ENCODE results near the gene MICU1. TPM values are rescaled to one million over a fixed set of nuclear protein-coding genes. Genes with fewer than 3 reads are reported as not detected.
A peak's percentile ranks its signal among the peaks of the same experiment; 100 is the strongest.

MICU1 gene
- total RNA-seq, 1 donor from 2014 or later, result 58.2 TPM

GRCh38 chr10:72626444-72626754, 520 bp upstream of the MICU1 start:
- peaks cover 9% of the 10 kb centered on the region for H3K4me1 Mint-ChIP-seq
- peaks cover 4% of the 10 kb centered on the region for H3K36me3 Mint-ChIP-seq
- DNase-seq (ENCODE audit: low spot score in 2 of 2, unreplicated experiment in 2 of 2), result no peak
- no peaks in the 10 kb centered on the region for H3K27me3 Mint-ChIP-seq (ENCODE audit: low read depth)
- TF ChIP-seq CTCF (IDR thresholded peaks at IDR 0.05; ENCODE audit: unreplicated experiment), result no peak
- peak overlapping the region; percentile 97 for H3K4me3 Mint-ChIP-seq
- peak overlapping the region; percentile 97 for H3K27ac Mint-ChIP-seq
- H3K9me3 Mint-ChIP-seq, result no peaks in the 10 kb centered on the region

GRCh38 chr10:72625276-72625607, 637 bp downstream of the MICU1 start:
- H3K27me3 Mint-ChIP-seq (ENCODE audit: low read depth), result no peaks in the 10 kb centered on the region
- no peaks in the 10 kb centered on the region for H3K9me3 Mint-ChIP-seq
- peak overlapping the region; percentile 97 for H3K4me3 Mint-ChIP-seq
- no peak for TF ChIP-seq CTCF (IDR thresholded peaks at IDR 0.05; ENCODE audit: unreplicated experiment)
- DNase-seq (ENCODE audit: low spot score in 2 of 2, unreplicated experiment in 2 of 2), result no peak
- peaks cover 9% of the 10 kb centered on the region for H3K4me1 Mint-ChIP-seq
- H3K27ac Mint-ChIP-seq, result peak overlapping the region; percentile 97
- peaks cover 4% of the 10 kb centered on the region for H3K36me3 Mint-ChIP-seq

- no peak overlapping the region for H3K4me3 Mint-ChIP-seq
- H3K27me3 Mint-ChIP-seq (ENCODE audit: low read depth), result no peaks in the 10 kb centered on the region
- no peaks in the 10 kb centered on the region for H3K9me3 Mint-ChIP-seq
- no peak overlapping the region for H3K27ac Mint-ChIP-seq
- H3K36me3 Mint-ChIP-seq, result peaks cover 4% of the 10 kb centered on the region
- DNase-seq (ENCODE audit: low spot score in 2 of 2, unreplicated experiment in 2 of 2), result no peak
- no peak for TF ChIP-seq CTCF (IDR thresholded peaks at IDR 0.05; ENCODE audit: unreplicated experiment)
- peaks cover 13% of the 10 kb centered on the region for H3K4me1 Mint-ChIP-seq
Measured at GRCh38 chr10:72622271-72622670, 3.6 kb downstream of the MICU1 start.

GRCh38 chr10:72616716-72617115, 9.2 kb downstream of the MICU1 start:
- peaks cover 16% of the 10 kb centered on the region for H3K9me3 Mint-ChIP-seq
- no peak for DNase-seq (ENCODE audit: low spot score in 2 of 2, unreplicated experiment in 2 of 2)
- peaks cover 21% of the 10 kb centered on the region for H3K4me1 Mint-ChIP-seq
- H3K27me3 Mint-ChIP-seq (ENCODE audit: low read depth), result no peaks in the 10 kb centered on the region
- H3K36me3 Mint-ChIP-seq, result peaks cover 19% of the 10 kb centered on the region
- no peak for TF ChIP-seq CTCF (IDR thresholded peaks at IDR 0.05; ENCODE audit: unreplicated experiment)
- H3K27ac Mint-ChIP-seq, result peak overlapping the region; percentile 75
- H3K4me3 Mint-ChIP-seq, result peak overlapping the region; percentile 2

GRCh38 chr10:72615970-72616369, 9.9 kb downstream of the MICU1 start:
- H3K9me3 Mint-ChIP-seq, result peaks cover 16% of the 10 kb centered on the region
- no peak overlapping the region for H3K4me3 Mint-ChIP-seq
- H3K36me3 Mint-ChIP-seq, result peaks cover 19% of the 10 kb centered on the region

More at GRCh38 chr10:72615970-72616369, 9.9 kb downstream of the MICU1 start:
- no peak for DNase-seq (ENCODE audit: low spot score in 2 of 2, unreplicated experiment in 2 of 2)
- Mint-ChIP-seq H3K4me1 (peaks cover 25% of the 10 kb centered on the region), H3K27ac (no peak overlapping the region), H3K27me3 (ENCODE audit: low read depth) (no peaks in the 10 kb centered on the region)
- no peak for TF ChIP-seq CTCF (IDR thresholded peaks at IDR 0.05; ENCODE audit: unreplicated experiment)

All from mesothelial cell of epicardium (in vitro differentiated cells).